GM19468 (cell line): ENCODE data around the gene RPUSD1.

Source experiments
- ATAC-seq: cut with Tn5 transposase; IDR thresholded peaks from one replicate; pipeline ENCODE4 v1.9.1; 2021; ENCODE audit warnings: mild to moderate bottlenecking, moderate library complexity, moderate number of reproducible peaks; ENCODE audit not compliant: unreplicated experiment; ENCODE audit errors: extremely low read depth

Gene RPUSD1

DNA sequence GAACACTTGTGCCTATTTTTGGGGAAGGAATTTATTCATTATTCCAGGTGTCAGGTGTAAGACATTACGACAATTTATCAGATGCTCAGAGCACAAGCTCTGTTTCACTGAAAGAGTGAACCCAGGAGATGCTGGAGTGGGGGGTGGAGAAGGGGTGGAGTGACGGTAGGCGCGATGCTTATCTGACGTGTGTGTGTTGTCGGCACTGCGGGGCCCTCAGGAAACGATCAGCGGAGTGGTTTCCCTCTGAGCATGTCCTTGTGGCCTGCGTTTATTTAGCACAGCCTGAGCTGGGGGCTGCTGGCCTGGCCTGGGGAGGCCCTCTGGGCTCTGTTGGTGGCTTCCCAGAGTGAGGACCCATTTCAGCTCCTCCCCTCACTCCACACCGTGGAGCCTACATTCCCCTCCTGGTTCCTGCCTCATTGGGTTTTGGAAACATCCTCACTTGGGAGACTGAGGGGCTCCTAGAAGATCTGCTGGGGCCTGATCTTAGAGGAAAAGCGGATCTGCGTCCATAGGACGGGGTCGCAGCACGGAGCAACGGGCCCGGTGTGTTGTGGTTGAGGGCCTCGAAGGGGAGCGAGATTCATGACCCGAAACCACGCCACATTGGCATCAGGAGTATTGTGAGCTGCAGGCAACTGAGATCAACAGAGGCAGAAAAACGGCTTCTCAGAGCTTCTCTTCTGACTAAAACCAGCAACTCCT, 31.3 kb upstream of the RPUSD1 start:
- ATAC-seq: no peak

DNA sequence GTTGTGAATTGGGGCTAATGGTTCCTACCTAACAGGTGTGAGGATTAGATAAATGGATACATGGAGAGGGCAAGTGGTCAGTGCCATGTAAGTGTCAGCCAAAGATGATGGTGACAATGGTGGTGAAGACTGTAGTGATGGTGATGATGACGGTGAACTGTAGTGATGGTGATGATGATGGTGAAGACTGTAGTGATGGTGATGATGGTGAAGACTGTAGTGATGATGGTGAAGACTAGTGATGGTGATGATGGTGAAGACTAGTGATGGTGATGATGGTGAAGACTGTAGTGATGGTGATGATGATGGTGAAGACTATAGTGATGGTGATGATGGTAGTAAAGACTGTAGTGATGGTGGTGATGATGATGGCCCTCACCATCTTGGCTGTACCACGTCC, 30.4 kb upstream of the RPUSD1 start:
- ATAC-seq: no peak

DNA sequence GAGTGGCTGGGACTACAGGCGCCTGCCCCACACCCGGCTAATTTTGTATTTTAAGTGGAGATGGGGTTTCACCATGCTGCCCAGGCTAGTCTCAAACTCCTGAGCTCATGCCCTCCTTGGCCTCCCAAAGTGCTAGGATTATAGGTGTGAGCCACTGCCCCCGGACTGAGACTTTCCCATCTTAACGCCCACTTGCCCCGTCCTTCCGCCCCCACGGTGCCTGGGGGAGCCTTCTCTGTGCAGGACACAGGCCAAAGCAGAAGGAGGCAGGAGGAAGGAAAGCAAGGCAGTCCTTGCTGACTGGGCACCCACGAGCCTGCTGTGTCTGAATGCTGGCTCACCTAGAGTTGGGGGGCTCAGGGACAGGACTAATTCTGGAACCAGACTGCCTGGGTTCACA, 30.0 kb upstream of the RPUSD1 start:
- ATAC-seq: no peak

DNA sequence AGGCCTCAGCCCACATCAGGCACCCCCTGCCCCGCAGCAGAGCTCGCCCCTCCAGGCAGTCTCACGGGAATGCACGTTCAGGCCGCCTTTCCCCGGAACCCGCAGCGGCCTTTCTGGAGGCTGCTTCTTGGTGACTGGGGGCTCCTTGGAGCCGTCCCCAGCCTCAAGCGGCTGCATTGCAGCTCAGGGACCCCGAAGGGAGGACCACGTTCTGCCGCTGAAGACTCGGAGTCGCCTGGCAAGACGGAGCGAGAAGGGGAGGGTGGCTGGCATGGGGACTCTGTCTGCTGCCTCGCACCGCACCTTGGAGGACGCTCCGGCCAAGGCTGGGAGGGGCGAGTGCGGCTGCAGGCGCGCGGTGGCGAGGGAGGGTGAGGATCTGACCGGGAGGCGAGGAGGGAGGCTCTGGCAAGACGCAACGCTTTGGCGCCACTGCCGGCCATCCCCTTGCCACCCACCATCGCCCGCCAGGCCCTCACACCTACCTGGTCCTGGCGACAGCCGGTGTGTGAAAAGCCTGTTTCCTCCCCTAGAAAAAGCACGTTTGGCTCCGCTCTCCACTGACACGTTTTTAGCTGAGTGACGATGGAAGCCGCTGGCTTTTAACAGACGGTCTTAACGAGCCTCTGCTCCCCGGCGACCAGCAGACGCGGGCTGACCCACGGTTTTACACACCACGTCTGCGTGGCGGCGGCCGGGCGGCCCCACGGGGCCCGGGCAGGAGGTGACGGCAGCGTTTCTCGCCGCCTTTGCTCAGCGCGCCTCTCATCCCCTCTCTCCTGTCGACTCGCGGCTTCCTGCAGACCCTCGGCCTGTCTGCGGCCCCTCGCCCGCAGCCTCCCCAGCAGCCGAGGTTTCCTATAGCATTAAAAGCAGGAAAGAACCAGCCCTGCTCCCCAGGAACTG, 29.1 kb upstream of the RPUSD1 start:
- no peak for ATAC-seq

DNA sequence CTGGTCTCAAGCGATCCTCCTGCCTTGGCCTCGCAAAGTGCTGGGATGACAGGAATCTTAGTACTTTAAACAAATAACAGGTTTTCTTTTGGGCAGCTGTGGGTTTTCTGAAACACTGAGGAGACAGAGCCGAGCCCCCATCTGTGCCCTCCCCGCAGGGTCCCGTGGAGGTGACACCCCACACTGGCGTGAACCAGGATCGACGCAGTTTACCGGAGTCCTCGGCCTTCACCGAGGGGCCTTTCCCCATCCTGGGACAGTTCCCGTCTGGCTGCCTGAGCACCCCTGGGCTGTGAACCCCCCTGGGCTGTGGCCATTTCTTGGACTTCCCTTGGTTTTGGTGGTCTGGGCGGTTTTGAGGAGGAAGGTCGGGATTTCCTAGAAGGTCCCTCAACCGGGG, 27.7 kb upstream of the RPUSD1 start:
- no peak for ATAC-seq

DNA sequence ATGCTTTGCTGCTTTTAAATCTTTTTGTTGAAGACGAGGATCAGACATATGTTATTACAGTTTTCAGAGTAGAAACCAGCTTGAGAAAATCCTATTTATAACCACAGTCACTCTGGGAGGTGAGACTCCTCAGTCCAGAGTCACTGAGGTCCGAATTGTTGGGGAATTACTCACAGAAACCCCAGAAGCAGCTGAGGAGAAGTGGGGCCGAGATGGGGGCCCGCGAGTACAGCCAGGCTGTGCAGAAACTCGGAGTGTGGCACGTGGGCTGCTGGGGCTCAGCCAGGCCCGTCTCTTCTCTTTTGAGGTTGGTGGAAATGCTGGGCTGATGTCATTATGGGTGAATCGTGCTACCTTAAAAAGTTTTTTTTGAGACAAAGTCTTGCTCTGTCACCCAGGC, 26.8 kb upstream of the RPUSD1 start:
- ATAC-seq: no peak

DNA sequence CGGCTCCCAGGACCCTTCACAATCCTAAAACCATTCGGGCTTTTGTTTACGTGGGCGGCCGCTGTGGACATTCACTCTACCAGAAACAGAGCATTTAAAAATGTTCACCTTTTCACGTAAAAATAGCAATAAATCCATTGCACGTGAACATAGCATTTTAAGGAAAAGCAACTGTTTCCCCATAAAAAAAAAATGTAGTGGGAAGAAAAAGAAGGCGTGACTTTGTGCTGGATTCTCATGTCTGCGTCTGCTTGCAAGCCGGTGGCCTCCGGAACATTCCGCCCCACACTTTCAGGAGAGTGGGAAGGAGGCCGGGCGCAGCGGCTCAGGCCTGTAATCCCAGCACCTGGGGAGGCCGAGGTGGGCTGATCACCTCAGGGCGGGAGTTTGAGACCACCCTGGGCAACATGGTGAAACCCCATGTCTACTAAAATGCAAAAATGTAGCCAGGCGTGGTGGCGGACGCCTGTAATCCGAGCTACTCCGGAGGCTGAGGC, 25.8 kb upstream of the RPUSD1 start:
- no peak for ATAC-seq

DNA sequence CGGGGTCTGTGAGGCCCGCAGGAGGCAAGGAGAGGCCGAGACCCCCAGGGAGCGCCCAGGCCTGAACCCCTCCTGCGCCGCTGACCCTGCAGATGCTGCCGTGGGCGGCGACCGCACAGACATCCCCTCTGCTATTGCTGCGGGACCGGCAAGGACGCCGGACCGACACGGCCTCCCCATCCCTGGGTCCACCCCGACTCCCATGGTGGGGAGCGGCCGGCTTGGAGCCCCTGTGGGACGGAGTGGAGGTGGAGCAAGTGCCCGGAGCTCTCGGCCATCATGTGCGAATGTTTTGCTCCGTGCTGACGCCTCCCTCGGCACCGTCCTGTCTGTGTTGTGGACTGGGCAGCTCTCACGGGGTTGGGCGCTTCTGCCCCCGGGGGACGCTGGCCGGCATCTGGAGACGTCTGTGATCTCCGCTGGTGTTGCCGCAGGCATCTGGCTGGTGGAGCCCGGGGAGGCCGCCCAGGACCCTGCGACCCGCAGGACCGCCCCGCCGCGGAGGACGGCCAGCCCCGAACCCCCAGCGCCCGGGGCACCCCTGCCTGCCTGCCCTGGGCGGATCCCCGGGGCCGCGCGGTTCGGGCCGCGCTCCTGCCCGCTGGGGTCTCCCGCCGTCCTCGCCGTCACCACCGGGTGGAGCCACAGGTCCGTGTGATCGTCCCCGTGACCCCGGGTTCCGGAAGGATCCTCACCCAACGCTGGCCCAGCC, 25.2 kb upstream of the RPUSD1 start:
- ATAC-seq: no peak

DNA sequence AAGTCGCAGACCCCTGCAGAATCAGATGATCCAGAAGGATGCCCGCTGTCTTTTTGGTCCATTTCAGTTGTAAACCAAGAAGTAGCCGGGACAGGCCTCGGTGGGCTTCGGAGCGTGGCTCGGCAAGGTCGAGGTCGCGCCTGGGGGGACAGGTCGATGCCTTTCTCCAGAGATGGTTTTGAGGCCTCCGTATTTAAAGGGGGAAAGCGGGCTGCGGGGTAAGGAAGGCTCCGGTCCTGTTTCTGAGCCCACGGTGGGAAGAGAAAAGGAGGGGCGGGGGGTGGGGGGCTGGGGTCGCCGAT, 19.9 kb upstream of the RPUSD1 start:
- ATAC-seq: no peak

DNA sequence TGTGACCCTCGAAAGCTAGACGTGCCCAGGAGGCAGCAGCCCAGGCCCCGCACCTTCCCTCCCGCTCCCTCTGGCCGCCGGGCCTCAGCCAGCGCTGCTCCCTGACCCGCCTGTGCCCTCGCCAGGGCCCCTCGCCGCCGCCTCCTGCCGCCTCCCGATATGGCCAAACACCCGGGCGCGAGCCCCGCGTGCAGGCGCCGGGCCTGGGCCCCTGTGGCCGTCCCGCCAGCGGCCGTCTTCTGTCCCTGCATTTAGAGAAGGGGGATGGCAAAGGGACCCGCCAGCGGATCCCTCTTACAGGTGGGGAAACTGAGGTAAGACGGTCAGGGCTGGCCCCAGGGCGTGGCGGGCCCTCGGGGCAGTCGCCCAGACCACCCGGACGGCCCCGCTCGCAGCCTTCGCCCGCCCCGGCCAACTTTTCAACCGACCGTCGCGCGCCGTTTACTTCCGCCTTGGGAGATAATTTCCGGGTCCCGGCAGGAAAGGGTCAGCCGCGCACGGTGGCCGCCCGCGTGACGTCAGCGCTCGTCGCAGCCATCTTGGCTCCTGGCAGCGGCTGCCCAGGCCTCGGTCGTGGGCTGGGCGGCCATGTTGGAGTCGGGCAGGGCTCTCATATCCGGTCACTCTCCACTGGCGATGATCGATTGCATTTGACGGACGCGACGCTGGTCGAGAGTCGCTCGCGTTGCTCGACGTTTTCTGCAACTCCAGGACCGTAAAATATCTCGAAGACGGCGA, 19.3 kb upstream of the RPUSD1 start:
- ATAC-seq: peak; percentile 49

DNA sequence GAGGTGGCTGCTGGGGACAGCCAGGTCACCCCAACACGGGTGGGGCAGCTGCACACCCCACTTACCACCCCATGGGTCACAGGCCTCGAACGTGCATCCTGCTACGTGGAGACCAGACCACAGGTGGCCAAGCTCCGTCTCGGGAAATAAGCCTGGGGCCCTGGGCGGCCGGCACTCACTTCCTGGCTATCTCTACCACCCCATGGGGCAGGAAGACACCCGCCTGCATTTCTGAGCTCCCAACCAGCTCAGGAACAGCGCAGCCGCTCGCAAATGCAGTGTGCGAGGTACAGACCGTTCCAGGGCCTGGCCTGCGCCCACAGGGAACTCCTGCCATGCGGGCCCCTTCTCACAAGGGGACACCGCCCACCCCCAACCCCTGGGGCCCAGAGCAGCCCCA, 17.3 kb upstream of the RPUSD1 start:
- no peak for ATAC-seq

DNA sequence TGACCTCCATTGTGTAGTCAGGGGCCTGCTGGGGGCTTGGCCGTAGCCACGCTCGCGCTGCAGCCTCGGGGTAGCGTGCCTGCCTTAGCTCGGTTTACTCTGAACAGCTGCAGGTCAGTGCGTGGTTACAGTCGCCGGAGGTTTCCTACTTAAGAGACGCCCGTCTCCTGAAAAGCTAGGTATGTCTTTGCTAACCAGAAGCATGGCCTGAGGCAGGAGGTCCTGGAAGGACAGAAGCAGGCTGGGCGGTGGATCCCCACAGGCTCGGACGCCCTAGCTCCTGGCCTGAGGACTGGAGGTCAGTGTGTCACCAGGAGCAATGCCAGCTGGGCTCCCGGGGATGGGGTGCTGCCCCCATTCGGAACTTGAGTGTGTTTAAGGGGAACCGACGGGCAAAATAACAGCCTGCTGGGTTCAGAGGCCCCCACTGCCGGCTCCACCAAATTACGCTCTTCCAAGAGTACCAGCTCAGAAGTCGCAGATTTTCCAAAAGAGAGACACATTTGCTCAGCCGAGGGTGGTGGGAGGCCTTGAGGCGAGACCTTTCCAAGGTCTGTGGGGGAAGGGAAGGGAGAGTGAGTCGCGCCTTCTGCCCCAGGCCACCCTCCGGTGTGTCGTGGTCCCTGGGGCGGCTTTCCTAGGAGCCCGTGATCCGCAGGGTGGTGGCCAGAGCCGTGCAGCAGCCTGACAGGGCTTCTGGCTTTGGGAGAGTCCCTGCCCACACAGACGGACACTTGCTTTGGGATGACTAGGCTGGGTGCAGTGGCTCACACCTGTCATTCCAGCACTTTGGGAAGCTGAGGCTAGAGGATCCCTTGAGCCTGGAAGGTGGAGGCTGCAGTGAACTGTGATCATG, 16.2 kb upstream of the RPUSD1 start:
- no peak for ATAC-seq

DNA sequence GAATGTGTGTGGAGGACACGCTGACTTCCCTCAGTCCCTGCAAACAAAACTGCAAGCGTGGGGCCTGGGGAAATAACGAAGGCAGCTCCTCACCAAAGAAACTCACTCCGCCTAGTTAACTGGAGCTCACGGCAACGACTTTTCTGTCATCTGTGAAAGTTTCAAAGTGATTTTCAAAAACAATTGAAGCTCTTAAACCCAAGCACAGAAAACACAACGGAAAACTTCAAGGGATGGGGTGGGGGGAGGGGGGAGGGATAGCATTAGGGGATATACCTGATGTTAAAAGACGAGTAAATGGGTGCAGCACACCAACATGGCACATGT, 15.5 kb upstream of the RPUSD1 start:
- no peak for ATAC-seq

DNA sequence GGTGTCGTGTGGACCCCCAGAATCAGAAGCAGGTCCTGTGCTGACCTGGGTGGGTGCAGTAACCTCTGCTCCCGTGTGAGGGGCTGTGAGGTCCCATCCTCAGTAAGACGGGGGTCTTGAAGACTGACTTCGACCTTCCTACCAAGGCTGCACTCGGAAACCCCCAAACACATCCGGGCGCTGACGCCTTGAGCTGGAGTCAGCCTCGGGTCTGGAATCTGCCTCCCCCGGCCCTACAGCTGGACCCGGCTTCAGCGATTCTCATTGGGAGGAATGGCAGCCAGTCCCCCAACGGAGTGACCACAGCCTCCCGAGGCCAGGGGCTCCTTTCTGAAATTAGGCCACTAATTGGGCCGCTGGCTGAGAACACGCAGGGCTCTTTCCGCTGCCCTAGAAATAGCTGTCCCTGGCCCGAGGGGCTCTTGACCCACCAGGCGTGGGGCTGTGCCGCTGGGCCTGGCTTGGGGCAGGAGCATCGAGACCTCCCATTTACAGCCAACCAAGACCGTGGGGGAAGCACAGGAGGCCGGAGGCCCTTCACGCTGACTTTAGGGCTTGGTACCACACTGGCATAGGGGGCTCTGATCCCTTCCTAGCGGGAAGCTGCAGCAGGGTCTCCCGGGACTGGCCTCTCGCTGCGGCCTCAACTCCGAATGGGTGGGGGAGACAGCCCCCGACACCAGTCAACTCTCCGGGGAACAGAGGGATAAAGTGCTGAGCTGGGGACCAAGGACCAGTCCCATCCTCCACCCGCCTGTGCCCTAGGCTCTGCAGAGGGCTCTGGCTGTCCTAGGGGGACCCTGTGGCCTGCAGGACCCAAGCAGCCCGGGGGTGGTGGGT, 15.0 kb upstream of the RPUSD1 start:
- no peak for ATAC-seq

DNA sequence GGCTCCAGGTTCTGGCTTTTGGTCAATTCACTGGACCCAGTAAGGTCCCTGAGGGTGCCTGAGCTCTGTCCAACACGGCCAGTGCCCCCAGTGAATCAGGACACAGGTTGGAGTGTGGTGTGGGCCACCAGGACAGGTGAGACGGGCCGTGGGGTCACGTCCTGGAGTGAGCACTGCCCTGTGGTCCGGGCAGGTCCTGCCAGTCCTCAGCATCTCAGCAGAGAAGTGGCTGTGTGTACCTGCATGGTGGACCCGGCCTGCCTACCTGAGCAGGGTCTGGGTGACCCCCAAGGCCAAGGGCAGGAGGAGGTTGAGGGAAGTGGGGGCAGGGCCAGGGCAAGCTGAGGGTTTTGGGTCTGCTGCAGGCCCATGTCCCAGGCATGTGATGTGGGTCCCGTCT, 14.3 kb upstream of the RPUSD1 start:
- no peak for ATAC-seq

DNA sequence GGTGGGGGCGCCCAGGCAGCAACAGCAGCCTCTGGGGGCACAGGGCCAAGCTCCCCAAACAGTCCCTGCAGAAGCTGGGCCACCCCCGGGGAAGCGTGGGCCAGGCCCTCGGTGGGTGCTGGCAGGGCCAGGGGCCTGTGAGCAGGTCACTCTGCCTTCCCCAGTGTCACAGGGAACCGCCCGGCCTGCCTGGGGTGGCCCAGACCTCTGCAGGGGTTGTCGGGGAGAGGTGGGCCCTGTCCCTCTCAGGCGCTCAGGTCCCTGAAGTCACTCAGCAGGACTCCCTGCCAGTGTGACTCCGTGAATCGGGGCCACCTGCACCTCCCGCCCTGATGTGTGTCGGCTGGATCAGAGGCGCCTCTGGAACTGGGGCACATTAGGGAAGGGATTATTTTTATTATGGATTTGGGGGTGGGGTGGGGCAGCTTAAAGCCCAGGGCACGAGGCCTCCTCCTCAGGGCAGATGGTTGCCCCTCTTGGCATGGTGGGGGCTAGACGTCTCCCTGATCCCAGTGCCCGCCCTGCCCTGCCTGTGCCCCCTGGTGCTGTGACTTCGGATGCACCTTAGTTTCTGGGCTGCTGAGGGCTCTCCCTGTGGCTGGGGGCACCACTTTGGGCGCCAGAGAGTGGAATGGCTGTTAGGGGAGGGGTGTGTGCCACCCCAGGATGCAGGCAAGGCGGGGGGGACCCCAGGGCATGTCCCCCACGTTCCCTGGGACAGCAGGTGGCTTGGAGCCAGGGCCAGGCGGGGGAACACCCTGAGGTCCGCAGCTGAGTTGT, 13.6 kb upstream of the RPUSD1 start:
- no peak for ATAC-seq

DNA sequence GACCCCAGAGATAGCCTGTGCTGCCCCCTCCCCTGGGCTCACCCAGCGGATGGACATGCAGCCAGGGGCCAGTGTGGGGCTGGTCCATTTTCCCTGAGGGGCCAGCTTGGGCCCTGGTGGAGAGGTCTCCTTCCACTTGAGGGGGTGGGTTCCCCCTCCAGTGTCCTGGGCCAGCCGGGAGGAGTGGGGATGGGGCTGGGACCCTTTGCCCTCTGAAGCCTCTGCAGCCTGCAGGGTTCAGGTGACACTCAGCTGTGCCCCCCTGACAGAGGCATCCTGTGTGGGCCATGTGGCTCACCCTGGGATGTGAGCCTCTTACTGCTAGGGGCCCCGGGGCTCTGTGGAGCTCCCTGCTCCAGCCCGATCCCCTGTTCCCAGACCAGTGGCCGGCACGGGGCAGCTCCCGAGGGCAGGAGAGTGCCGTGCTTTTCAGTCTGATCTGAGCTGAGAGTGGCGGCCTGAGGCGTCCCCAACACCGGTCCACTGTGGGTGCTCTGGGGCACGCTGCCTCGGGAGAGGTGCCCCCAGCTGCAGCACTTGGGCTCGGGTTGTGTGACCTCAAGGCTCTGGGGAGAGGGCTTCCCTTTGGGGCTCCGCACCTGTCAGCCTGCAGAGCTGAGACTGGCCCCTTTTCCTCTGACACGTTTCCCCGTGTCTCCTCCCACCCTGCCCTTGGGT, 12.8 kb upstream of the RPUSD1 start:
- ATAC-seq: no peak
